Ecto neural progenitor cell (in vitro differentiated cells): ENCODE data around the gene CDH22.

Source experiments
- DNase-seq: peaks from one replicate; pipeline ENCODE4 v3.0.0-alpha.2; 2018; ENCODE audit warnings: low spot score

The CDH22 gene

DNA sequence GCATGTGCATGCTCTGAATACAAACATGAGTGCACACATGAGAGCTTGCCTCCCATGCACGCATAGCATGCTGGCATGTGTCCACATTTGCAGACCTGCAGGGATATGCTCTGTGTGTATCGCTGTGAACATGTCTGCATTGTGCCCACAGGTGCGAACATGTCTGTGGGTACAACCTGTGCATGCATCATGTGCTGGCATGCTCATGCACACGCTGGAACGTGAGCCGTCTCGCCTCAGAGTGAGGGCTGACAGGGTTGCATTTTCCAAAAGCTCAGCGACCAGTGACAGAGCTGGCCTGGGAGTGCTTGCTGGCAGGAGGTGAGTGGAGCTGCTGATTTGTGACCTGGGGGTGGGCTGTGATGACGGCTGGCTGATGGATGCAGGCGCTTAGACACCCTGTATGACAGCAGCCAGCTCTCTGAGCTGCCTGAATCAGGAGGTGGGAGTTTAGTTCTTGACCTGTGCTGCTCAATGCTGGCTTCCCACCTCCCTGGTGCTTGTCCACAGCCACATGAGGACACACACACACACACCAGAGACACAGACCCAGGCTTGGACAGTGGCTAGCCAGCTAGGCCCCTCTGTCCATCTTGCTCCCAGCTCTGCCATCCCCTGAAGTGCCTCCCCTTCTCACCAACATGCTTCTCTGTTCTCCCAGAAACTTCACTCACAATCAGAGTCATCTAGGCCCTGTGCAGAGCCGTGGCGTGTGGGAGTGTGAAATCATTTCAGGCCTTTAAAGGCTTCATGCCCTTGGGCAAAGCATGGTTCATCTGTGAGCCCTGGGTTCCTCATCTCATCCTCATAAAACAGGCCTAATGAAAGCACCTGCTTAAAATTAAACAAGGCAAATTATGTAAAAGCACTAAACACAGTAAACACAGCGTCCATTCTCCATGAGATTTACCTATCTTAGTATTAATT lies 138.8 kb downstream of the CDH22 start:
- no peak for DNase-seq

DNA sequence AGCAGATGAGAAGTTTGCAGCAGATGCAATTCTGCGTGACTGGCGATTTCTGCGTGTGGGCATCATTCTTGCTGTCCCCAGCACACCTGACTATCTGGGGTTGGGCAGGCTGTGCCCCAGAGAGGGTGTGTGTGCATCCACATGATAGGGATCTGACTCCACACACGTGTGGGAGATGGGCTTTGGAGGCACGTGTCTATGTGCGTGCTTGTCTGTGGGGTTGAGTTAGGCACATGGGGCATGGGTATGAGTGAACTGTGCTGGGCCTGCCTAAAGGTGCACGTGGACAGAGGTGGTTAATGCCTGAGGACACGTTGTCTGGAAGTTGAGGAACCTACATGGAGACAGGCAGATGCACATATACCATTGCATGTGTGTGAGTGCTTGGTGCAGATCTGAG lies 139.9 kb downstream of the CDH22 start:
- DNase-seq, result no peak

DNA sequence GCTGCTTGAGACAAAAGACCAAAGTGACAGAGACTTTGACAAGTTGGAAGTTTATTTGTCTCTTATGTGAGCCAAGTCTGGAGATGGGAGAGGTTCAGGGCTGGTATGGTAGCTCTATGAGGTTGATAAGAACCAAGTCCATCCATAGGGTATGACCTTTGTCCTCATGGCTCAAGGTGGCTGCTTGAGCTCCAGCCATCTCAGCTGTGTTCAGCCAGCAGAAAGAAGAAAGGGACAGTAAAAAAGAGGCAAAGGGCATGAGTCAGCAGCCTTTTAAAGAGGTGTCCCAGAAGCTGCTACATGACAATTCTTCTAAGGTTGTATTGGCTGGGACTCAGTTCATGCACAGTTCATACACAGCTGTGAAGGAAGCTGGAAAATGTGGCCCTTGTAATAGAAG lies 141.2 kb downstream of the CDH22 start:
- DNase-seq, result no peak

DNA sequence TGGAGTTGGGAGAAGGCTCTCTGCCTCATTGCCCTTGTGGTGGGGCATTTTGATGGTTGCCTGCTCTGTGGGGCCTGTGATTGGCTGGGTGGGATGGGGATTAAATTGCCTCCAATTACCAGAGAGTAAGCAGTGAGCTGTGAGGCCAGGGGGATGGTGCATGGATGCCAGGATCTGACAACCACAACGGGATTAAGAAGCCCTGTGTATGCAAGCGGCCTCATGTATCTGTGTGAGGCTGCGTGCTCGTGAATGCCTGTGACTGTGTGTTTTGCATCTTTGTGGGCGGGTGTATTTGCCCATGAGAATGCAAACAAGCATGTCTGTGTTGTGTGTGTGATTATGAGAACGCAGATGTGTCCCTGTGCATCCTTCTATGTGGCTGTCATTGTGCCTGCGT lies 144.0 kb downstream of the CDH22 start:
- peak; percentile 63 for DNase-seq

DNA sequence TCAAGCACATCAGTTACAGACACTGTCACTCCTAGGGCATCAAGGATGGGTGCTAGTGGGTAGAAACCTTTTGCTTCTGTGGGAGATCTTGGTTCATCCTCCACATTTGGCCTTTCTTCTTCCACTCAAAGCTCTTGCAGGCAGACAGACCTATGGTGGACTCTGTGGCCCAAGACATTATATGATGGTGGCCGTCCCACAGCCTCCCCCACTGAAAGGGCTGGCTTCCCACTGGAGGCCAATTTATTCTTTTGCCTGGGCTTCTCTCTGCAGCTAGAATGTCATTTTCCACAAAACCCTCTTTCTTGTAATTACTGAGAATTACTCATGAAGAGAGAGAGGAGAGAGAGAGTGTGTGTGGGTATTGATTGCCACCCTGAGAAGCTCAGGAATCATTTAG lies 146.4 kb downstream of the CDH22 start:
- no peak for DNase-seq

DNA sequence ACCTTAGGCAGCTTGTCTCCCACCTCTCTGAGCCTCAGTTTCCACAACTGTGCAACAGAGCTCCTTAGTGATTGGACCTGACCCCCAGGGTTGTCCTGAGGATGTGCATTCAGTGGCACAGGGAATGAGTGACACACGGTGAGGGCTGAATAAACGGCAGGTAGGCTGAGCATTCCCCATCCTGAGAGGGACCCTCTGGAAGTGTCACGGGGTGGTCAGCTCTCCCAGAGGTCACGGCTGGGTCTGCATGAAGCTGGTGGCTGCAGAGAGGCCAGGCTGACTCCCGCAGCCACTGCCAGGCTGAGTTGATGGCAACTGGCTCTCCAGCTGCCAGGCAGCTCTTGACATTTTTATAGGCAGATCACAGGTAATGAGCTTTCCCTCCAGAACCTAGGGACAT lies 147.6 kb downstream of the CDH22 start:
- no peak for DNase-seq

DNA sequence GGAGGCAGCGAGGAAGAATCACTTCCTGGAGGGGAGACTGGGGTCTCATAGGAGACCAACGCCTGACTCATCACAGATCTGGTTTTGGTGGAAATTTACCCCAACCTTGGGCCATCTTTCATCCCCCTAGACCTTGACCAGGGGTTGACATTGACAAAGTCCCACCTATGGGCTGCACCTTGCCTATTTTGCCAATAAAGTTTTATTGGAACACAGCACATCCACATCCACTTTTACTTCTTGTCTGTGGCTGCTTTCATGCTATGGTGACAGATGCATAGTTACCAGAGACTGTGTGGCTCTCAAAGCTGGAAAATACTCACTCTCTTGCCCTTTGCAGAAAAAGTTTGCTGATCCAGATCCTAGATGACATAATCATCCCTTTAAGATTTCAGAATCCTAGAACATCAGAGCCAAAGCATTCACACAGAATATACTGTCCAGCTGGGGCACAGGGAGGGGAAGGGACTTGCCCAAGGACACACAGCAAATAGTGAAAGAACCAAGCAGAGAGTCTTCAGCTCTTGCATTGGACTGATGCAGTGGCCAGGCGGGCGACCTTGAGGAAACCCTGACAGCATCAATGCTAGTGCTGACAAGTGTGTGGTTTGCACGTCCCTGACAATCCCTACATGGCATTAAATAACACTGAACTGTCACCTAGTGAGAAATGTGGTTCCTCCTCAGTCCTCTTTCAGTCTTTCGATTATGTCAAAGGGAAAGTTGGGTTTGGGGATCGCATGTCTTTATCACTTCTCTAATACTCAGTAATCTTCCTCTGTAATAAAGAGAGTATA lies 149.0 kb downstream of the CDH22 start:
- no peak for DNase-seq

DNA sequence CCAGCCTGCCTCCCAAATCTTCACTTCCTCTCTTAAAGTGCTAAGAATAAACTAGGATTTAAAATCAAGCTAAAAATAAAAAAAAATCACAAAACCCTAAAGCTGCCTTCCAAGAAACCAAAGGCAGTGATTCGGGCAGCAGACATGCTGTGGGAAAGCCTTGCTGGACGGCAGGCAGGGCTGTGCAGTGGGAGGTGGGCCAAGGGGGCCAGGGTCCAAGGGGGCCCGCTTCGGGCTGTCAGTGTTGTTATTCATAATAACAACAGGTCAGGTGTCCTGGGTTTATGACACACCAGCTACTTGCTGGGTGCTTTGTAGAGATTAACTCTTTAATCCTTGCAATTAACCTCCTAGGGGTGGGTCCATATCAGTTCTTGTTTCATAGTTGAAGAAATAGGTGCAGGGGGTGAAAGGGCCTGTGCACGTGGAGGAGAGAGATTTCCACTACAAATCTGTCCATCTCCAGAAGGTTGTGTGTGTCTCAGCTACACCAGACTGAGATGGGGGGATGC lies 149.8 kb downstream of the CDH22 start:
- no peak for DNase-seq

DNA sequence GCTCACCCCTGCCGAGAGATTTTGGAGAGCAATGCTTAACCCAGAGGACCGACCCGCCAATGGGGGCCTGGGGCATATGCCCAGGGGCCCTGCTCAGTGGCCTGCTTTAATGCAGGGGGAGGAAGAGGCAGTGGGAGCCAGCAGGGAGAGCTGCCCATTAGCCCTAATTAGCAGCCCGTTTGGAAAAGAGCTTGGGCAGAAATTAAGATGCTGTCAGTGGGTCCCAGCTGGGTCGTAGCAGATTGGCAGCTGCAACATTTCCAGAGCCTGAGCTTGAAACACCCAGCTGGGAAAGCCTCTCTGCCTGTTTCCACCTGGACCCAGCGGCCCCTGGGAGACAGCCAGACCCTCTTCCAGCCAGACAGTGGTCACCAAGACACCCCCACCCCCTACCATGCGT lies 150.7 kb downstream of the CDH22 start:
- no peak for DNase-seq

DNA sequence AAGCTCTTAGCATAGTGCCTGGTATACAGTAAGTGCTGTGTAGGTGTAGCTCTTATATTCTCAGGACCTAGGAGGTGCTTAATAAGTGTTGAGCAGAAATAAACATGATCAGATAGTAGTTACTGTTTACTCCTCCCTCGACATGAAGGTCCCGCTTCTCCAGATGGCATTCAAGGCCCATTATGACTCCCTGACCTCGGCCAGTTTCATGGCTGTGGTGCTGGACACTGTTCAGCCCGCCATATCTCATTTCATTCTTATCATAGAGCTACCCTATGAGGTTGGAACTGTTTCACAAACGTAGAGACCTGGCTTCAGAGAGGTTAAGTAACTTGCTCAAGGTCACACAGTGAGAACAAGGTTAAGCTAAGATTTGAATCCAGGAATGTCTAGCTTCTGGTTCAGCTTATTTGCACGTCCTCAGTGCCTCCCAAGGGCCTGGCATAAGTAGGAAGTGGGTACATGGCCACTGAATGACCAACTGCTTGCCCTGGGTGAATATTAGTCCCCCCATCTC lies 151.2 kb downstream of the CDH22 start:
- DNase-seq, result no peak

DNA sequence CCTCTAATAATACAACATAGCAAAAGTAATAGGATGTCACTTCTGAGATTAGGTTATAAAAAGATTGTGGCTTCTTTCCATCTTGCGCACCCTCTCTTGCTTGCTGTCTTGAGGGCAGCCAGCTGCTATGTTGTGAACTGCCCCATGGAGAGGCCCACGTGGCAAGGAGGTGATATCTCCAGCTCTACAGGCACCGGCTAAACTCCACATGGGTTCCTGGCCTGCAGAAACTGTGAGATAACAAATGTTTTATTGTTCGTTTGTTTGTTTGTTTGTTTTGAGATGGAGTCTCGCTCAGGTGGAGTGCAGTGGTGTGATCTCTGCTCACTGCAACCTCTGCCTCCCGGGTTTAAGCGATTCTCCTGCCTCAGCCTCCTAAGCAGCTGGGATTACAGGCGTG lies 152.2 kb downstream of the CDH22 start:
- DNase-seq, result no peak

DNA sequence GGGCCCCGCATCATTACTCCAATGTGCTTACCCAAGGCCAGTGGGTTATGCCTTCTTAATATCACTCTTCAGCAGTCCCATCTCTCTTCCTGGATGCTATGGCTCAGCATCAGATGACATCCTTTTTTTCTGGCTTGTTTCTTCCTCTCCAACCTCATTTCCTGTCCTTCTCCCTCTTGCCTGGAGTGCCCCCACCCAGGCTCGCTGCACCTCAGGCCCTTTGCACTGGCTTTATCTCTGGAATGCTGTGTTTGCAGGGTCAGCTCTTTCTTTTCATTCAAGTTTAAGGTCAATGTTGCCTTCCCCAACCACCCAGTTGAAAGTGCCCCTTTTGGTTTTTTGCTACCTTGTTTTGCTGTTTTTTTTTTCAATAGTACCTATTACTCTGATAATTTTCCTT lies 153.5 kb downstream of the CDH22 start:
- DNase-seq, result no peak

DNA sequence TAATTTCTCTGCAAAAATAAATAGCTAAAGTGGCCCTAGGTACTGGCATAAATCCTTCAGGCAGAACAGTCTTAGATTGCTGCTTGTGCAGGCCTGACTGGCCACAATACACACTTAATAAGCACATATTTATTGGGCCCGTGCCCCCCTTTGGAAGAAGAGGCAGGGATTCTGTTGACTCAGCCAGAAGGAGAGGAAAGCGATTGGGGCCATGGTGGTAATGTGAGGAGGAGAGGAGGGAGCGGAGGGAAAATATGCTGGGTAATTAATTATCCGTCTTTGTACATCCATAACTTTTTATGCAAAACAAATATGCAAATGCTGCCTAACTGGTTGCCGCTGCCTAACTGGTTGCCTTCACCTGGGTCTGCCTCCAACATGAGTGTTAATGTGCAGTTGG lies 154.0 kb downstream of the CDH22 start:
- DNase-seq, result no peak

DNA sequence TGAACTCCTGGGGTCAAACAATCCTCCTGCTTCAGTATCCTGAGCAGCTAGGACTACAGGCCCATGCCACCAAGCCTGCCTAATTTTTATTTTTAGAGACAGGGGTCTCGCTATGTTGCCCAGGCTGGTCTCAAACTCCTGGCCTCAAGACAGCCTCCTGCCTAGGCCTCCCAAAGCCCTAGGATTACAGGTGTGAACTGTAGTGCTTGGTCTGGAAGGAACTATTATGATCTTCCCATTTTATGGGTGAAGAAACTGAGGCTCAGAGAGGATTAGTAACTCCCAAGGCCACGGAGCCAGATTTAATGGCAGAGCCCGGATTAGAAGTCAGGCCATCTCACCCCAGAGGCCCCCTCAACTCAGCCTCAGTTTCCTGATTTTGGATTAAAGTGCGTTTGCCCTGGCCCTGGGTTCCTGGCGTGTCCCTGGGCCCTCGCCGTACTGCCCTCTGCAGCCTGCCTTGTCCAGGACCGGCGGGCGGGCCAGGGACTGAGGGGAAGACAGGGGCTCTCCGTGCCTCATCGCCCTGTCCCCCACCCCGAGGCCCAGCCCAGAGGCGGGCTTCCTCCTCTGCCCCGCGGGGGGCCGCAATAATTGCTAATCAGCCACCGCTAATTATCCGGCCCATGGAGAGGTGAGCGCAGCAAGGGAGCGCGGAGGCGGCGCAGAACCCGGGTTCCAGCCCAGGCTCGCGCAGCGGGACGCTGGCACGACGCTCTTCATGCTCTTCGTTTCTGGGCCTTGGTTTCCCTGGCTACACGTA lies 155.3 kb downstream of the CDH22 start:
- no peak for DNase-seq

DNA sequence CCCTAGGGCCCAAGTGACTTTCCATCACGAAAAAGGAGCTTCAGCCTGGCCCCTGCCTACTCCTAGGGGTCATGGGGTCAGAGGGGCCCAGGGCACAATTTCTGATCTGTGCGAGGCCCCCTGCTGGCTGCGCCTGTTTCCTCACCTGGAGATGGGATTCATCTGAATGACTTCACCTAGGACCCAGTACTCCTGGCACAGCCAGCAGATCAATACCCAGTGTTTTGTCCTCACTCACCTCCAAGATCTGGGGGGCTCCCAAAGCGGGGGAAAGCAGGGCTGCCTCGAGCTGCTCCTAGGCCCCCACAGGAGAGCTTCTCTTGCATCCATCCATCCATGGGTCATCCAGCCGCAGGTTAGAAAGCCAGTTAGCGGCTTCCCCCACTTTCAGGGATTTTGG lies 156.4 kb downstream of the CDH22 start:
- no peak for DNase-seq

DNA sequence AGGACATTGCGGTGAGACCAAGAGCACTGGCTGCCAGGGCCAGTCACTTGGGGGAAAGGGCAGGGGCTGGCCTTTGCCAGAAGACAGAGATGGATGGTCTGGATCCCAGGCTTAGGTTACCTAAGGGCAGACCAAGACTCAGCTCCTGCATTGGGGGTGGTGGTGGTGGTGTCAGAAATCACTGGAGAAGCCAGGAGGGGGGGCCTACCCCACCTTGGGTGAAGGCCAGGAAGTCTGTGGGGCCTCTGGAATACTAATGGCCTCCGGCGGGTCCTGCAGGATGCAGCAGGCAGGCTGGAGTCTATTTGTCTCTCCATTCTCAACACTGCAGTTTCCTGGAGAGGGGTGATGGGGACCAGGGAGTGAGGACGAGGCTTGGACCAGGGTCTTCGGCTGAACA lies 157.4 kb downstream of the CDH22 start:
- no peak for DNase-seq

DNA sequence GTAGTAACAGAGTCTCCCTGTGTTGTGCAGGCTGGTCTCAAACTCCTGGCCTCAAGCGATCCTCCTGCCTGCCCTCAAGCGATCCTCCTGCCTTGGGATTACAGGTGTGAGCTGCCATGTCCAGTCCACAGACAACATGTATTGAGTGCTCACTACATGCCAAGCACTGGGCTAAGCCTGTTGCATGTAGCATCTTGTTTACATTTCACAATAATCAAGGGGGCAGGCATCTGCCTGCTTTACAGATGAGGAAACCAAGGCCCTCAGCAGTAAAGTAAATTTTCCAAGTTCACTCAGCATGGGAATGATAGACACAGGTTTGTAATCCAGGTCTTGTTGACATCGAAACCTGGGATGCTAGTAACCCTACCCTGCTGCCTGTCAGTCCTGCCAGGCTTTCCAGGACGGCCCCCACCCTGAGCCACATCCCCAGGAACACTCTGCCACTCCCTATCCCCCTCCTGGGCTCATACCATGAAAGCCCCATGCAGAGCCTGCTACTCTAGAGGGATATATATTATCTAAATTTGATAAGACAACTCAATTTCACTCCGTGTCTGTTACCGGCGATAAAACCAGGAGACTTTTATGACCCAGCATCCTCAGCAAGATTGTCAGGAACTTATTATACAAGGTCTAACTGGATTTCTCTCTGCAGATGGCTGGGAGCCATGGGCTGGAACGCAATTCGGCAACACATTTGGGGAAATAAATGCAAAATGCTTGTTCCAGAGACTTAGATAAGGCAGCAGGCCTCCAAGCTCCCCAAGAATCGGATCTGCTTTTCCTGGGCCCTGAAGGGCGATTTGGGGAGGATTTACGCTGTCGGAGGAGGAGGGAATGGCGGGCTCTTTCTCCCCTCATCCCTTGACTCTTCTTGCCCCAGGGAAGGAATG lies 159.7 kb downstream of the CDH22 start:
- no peak for DNase-seq

DNA sequence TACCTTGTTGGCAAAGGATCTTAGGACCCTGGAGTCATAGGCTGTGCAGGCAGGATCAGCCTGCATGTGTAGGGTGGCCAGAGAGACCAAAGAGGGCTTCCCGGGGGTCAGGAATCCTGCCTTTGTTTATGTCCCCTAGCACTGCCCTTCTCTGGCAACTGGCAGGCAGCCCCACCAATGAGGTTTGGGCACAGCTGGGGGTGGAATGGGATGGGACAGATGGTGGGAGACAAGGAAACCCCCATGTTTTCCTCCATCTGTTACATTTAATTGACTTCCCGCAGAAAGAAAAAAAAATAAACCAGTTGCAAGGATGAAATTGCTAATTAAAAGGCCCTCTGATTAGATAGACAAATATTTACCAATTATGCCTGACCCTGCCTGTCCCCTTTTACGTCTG lies 162.6 kb downstream of the CDH22 start:
- no peak for DNase-seq

DNA sequence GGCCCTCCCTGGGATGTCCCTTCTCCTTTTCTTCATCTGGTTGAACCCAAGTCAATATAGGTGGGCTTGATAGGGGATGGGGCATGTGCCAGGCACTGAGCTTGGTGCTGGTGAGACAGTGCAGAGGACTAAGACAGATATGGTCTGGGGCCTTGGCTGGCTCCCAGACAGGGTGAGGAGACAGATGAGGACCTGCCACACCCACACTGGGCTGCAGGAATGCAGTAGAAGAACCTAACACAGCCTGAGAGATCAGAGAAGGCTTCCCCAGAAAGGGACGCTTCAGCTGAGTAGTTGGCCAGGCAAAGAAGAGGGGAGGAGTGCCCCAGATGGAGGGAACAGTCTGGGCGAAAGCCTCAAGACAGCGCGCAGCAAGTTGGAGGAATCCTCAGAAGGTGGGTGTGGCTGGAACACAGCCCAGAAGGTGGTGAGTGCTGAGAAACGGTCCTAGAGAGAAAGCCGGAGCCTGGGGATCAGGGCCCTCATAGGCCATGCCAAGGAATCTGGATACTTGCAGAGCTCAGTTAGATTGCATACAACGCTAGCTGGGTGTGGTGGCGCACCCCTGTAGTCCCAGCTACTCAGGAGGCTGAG lies 163.8 kb downstream of the CDH22 start:
- DNase-seq, result no peak

DNA sequence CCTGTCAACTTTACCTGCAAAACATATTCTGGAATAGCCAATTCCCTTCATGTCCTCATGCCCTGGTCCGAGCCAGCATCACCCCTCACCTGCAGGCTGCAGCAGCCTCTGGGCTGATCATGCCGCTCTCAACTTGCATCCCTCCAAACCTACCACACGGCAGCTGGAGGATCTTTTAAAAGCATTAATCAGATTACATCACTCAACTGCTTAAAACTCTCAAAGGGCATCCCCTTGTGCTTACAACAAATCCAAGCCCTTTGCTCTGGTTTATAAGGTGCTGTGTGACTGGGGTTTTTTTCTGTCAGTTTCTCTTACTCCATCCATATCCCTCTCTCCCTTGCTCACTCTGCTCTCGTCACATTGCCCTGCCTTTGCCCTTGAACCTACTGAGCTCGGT lies 166.2 kb downstream of the CDH22 start:
- no peak for DNase-seq
